ENCODE results near the gene PTGES.

PTGES gene

DNA sequence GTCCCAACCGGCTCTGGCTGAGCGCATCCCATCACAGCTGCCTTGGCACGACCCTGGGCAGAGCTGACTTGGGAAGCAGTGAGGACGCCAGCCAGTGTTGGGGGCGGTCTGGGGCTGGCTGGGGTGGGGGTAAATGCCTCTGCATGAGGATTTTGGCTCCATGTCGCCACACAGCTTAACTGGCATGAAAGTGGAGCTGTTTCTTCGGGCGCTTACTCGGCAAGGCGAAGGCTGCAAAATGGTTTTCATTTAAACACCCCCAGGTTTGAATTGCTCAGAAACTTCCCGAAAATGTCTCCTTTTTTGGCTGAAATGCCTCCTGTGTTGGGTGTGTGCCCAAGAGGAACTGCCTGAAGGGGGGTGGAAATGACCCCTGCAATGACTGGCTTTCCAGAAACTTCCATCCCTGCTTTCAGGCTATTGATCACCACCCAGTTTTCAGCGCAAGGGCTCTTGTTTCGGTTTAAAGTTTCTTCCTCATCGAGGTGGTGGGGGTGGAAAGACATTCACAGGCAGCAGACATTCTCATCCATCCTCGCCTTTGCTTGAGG lies 38.3 kb downstream of the PTGES start:
- DNase-seq, result no peak

DNA sequence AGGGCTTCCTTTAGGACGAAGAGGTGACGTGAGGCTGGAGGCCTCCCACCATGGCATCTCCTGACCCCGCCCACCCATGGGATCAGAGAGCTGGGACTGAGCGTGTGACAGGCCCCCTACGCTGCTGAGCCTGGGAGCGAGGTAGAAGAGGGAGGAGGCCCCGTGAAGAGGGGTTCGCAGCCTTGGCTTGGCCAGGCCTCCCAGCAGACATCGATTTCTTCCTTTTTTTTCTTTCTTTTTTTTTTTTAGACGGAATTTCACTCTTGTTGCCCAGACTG lies 39.5 kb downstream of the PTGES start:
- no peak for DNase-seq

DNA sequence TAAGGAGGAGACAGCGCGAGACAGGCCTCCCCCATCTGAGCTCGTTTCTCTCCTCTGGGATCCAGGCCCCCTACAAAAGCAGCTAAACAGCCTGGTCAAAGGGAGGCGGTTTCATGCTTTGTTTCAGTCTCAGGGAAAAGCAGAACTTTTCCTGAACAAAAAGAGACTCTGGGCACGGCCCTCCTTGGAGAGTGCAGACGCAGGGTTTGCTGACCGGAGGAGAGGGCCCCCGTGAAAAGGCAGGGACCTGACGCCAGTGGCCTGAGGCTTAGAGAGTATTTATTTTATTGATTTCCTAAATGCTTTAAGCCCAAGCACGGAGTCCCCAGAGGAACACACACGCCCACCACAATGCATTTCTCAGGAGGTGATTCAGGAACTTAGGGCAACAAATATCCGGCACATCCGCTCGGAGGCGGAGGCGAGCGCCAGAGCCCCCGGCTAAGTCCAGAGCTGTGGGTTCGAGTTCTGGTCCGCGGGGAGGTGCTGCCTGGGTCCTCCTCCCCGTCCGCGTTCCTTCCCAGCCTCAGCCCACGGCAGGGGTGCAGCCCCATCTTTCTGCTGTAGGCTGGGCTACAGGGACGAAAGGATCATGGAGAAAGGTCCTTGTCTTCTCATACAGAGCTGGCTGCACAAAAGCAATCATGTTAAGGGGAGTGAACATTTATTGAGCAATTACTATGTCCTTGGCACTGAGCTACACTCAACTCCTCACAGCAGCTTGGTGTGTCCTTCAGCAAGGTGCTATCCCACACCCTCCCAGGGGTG lies 40.0 kb downstream of the PTGES start:
- DNase-seq, result no peak

DNA sequence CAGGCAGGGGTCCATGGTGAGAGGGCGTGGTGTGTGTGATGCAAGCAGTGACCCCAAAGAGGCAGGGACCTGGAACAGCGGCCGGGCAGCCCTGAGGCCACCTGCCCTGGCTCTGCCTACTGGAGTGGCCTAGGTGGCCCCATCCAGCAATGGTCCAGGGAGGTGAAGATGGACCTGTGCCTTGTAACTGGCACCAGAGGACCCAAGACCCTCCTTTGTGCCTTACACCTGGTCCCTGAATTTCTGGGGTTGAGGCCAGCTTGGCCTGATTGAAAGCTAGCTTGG lies 42.7 kb downstream of the PTGES start:
- no peak for DNase-seq

DNA sequence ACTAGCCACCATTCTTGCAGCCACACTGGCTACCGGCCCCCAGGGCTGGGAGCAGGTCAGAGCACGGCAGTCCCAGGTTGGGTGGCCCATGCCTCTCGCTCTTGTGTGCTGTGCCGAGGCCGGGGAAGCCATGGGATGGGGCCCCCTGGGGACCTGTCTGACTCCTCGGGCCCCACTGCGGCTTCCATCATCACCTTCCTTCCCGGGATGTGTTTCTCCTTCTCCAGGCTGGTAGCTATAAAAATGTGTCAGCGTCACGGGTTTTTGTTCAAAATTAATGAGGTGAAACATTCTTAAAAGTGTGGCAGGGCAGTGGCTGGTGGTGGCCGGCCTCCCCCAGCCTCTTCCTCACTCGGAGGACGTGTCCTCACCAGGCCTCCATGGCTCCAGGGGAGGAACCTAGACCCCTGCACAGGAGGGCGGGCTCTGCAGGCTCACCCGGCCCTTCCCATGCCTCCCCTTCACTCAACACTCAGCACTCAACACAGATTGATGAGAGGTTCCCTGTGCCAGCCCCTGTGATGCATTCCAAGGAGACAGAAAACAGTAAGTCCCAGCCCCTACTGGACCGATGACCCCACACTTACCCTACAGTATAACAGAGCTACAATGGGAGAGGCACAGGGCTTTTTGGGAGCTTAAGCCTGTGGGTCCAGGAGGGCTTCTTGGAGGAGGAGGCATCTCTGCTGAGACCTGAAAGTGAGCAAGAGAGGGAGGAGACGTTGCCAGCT lies 43.2 kb downstream of the PTGES start:
- no peak for DNase-seq

DNA sequence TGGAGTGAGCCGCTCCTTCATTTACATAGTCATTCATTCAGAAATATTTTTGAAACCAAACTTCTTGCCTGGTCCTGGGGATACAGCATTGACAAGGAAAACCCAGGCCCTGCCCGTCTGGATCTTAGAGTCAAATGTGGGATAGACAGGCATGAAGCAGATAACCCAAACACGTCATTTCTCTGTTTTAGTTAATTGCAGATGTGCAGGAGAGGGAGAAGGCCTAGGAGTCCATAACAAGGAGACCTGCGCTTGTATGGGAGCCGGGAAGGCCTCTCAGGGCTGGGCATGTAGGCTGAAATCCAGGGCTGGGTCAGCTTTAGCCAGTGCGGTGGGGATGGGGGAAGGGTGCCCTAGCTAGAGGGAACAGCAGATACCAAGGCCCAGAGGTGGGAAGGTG lies 44.0 kb downstream of the PTGES start:
- no peak for DNase-seq

DNA sequence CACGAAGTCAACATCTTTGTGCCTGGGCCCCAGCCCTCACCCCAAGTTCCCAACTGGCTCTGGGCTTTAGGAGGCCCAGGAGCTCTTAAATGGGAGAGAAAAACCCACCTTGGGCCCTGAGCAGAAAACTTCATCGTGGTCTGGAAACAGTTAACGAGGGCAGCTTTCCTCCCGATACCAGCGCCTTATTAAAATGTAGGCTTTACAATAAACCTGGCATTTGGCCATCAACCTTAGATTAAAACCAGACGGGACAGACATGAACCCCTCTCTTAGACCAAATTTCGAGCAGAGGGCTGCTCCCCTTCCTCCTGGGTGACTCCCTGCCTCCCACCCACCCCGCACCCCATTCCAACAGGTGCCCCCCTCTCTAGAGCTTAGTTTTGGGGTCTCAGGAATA lies 48.0 kb downstream of the PTGES start:
- no peak for DNase-seq

DNA sequence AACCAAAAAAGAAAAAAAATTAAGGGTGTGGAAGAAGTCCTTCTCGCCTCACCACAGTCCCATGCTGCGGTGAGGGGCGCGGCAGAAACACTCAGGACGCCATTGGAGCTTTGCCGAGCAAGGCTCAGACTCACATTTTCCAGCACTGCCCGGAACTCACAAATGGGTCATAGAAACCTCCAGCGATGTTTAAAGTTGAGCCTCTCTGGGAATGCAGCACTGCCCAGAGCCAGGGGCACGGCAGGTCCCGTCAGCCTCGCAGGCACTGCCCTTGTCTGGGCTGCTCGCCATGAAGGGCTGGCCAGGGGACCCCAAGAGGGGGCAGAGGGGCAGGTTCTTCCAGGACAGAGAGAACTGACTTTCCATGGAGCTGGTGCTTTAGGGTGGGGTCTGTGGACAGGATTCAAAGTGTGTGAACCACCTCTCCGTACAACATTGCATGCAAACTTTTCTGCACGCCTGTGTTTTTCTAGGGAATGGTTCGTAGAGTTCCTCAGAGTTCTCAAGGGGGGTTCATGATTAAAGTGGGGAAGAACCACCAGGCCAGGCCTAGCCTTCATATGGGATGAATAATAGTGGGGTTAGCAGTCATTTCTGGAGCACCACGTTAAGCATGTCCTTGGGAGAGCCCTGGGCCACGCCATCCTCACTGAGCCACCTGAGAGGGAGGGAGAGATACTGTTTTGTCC lies 49.0 kb downstream of the PTGES start:
- DNase-seq, result no peak

DNA sequence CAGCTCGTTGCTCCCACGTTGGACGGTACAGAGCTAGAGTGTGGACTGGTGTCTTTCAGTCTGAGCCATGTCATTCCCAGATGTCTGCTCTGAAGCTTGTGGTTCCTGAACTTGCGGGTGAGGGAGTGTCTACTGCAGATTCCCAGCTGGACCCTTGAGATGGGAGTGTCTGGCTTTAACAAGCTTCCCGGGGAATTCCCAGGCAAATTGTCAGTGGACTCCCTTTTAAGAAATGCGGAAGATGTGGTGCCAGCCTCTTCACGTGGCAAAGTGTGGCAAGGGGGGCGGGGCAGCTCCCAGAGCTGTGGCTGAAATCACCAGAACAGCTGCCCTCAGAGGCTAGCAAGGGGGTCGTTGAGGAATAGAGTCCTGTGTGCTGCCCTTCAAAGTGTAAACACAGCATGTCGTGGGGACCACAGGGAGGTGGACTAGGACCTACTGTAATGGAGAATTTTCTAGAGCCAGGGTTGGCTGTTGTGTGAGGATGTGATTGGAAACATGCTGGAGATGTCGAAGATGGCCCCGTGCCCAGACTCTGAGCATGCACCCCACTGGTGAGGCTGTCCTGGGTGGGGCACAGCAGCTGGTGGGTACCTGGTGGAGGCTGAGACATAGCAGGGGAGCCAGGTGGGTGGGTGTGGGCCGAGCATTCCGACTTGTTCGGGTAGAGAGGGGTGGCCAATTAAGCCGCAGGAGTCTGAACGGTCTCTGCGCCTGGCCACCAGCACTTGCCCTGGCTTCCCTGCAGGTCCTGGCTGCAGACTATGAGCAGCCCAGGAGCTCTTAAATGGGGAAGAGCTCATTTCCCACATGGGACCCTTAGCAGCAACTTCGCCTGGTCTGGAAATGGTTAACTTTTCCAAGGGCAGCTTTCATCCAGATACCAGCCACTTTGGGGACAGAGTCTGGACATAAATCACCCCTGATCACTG lies 50.0 kb downstream of the PTGES start:
- no peak for DNase-seq

DNA sequence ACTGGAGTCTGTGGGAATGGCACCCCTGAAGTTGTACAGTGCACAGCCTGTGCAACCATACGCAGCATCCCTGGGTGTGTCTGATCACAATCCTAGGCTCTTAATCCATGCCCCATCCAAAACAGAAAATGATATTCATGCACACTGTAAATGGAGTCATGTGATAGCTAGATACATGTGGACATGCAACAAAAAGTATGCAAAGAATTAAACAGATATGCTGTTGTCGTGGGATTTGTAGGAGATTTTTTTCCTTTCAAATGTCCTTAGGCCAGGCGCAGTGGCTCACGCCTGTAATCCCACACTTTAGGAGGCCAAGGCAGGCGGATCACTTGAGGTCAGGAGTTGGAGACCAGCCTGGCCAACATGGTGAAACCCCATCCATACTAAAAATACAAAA lies 51.3 kb downstream of the PTGES start:
- no peak for DNase-seq

DNA sequence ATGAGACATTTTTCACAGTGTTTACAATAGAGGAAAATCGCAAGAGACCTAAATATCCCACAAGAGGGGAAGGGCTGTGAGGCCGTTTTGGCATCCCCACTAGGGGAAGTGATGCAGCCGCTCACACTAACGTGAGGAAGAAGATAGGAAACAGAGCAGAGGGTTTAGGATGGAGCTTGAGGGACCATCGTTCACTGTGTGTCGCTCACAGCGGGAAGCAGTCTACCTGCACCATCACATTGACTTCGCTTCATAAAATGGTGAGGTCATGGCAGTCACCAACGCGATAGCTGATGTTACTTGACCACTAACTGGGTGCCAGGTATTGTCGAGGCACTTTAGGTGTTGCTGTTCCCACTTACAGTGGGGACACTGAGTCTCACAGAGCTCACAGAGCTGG lies 51.8 kb downstream of the PTGES start:
- DNase-seq, result no peak

DNA sequence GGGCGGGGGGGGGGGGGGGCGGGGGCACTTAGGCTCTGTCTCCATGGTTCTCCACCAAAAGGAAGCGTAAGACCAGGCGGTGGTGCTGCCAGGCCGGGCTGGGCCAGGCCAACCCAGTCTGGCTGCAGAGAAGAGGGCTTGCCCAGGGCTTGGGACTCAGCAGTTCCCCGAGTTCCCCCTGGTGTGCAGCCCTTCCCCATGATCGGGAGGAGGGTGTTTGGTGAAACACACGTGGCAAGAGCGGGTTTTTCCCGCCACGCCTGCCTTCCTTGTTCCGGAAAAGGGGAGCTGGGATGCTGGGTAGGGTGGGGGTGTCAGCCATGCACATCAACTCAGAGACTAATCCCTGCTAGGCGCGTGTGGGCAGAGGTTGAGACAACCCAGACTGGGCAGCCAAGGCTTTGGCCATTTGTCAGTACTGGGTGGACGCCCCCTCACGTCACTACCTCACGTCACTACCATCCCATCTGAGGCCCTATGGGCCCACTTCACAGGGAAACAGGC lies 54.5 kb downstream of the PTGES start:
- DNase-seq, result no peak

DNA sequence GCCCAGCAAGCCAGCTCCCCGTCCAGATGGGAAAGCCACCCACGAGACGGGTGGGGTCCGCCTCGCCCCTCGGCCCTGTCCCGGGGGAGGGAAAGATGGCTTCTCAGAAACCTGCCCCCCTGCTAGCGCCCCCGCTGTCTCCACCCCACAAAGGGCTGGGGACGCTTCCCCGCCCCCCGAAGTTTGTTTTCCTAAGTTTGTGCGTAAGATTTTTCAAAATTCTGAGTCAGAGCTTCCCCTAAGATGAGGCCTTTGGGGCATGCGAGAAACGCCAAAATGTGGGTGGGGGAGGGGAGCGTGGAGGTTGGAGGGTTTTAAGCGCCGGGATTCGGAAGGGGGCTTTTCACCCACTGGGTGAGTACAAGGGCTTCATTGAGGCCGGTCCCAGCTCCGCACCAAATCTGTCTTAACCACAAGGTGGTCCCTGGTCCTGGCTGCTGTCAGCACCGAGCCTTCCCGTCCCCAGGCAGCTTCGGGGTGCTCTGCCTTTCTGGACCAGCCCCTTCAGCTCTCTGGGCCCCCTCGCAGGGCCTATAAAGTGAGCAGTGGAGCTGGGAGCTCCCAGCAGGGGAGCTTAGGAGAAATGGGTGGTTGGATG lies 55.1 kb downstream of the PTGES start:
- no peak for DNase-seq

DNA sequence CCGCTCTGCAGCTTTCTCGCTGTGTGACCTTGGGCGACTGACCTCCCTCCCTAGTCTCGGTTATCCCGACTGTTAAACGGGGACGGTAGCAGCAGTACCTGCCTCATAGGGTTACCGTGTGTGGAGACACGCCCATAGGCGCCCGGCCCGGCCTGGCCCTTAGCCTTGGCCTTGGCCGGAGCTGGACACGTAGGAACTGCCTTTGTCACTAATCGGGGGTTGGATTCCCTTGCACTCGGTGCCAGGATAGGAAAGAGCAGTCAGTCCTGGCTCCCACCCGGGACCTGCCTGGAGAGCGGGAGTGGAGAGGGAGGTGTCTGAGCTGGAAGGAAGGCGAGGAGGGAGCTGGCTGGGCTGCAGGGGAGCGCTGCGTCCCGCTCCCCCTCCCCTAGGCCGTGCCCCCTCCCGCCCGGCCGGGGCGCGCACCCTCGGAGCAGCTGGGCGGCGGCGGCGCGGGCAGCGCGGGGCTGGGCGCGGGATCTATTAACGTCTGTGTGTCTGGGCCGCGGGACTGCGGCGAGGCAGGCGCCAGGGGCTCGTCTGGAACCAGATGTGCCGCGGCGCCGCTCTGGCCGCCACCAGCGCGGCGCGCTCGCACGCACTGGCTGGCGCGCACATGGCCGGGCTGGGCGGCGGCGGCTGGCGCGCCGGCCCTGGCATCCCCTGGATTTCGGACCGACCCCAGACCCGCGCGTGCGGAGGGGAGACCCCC lies 55.7 kb downstream of the PTGES start:
- no peak for DNase-seq

DNA sequence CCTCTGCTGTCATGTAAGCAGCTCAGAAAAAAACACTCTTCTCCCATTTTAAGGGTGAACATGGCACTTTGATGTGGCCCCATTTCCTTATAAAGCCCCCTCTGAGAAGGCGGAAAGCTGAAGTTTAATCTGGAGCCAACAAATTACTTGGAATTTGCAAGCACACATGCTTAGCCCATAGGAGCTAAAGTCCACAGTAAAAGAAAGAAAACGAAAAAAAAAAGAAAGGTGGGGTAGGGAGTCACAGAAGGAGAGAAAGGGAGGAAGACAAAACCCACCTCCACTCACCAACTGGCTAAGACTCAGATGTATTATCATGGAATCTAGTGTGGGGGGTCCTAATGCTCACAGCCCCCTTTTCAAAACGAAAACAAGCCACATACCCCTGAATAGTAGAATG lies 57.0 kb downstream of the PTGES start:
- no peak for DNase-seq

DNA sequence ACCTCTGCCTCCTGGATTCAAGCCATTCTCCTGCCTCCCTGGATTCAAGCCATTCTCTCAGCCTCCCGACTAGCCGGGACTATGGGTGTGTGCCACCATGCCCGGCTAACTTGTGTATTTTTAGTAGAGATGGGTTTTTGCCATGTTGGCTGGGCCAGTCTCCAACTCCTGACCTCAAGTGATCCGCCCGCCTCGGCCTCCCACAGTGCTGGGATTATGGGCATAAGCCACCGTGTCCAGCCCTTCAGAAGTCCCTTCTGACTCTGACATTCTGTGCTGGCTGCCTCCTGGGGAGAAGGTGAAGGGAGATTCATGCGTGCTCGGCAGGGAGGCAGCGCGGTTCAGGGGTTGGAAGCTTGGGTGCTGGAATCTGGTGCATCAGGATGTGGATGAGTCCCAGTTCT lies 58.6 kb downstream of the PTGES start:
- no peak for DNase-seq

DNA sequence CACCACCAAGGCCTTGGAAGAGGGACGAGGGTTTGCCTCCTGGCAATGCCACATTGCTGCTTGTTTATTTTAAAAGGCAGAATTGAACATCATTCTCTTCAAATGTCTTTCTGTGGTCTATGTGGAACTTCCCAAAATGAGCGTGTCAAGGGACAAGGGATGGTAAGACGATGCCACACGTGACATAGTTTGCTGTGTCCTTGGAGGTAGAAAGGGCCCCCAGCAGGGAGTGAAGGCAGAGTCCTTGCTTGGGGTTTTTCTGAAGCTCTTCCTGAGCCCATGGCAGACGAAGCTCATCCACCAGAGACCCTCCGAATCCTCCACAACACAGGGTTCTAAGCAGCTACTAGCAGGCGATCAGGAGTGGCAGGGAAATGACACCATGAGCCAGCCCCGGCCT lies 59.1 kb downstream of the PTGES start:
- no peak for DNase-seq

DNA sequence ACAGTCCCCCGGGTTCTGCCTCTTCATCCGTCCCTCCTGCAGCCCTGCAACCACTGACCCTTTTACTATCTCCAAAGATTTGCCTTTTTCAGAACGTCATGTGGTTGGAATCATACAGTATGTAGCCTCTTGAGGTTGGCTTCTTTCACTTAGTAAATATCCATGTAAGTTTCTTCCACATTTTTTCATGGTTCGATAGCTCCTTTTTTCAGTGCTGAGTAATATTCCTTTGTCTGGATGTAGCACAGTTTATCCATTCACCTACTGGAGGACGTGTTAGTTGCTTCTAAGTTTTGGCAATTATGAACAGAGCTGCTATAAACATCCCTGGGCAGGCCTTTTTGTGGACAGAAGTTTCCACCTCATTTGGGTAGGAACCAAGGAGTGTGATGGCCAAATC lies 60.3 kb downstream of the PTGES start:
- no peak for DNase-seq

Measured in NCI-H526 treated with DMSO at 0.1 percent for 48 hours (cell line).